Activated CD8-positive, alpha-beta T cell treated with anti-CD3 and anti-CD28 coated beads, Interleukin-2, amount 10 ng/mL, durations not matched to agents 7 days and 5 days (primary cell): ENCODE measurements around the gene OR51E2. TPM values are rescaled to one million over a fixed set of nuclear protein-coding genes. Genes with fewer than 3 reads are reported as not detected.

Experiments
- total RNA-seq, 2 experiments: library from RNA; stranded (reverse); gene quantifications; one replicate each; pipeline ENCODE4 v1.2.3, GENCODE V29; 2021

OR51E2 gene
- total RNA-seq, 2 experiments from 2014 or later, result not detected

Other genes starting within 250 kb of the OR51E2 start
- not detected for gene OR52K2, start 248.6 kb downstream of the OR51E2 start, total RNA-seq
- not detected for gene OR52K1, start 215.2 kb downstream of the OR51E2 start, total RNA-seq
- not detected for gene OR52M1, start 152.7 kb downstream of the OR51E2 start, total RNA-seq
- gene OR52I2, start 116.1 kb downstream of the OR51E2 start, total RNA-seq, result not detected
- gene OR52I1, start 103.8 kb downstream of the OR51E2 start, total RNA-seq, result not detected
- 10 to 100 TPM; 10.8 to 12.3 TPM for gene TRIM68, start 89.6 kb downstream of the OR51E2 start, total RNA-seq
- gene OR51D1, start 60.4 kb downstream of the OR51E2 start, total RNA-seq, result not detected
- gene OR51E1, start 53.9 kb downstream of the OR51E2 start, total RNA-seq, result not detected
- not detected for gene MMP26, start 6.9 kb upstream of the OR51E2 start, total RNA-seq
- not detected for gene OR51F1, start 72.1 kb upstream of the OR51E2 start, total RNA-seq
- not detected for gene OR52R1, start 106.5 kb upstream of the OR51E2 start, total RNA-seq
- gene OR51F2, start 123.5 kb upstream of the OR51E2 start, total RNA-seq, result not detected
- gene OR51S1, start 151.4 kb upstream of the OR51E2 start, total RNA-seq, result not detected
- gene OR51T1, start 184.0 kb upstream of the OR51E2 start, total RNA-seq, result not detected
- gene OR51A7, start 205.9 kb upstream of the OR51E2 start, total RNA-seq, result not detected
- not detected for gene OR51G2, start 221.5 kb upstream of the OR51E2 start, total RNA-seq
- not detected for gene OR51G1, start 226.5 kb upstream of the OR51E2 start, total RNA-seq
- not detected for gene OR51A4, start 249.8 kb upstream of the OR51E2 start, total RNA-seq